NCI-H2029 treated with DMSO at 0.1 percent for 48 hours (cell line): ENCODE results near the gene PAMR1.

Source experiments
- DNase-seq: peaks from one replicate; lab custom pipeline; 2025; lab: John Stamatoyannopoulos, UW

The PAMR1 gene

DNA sequence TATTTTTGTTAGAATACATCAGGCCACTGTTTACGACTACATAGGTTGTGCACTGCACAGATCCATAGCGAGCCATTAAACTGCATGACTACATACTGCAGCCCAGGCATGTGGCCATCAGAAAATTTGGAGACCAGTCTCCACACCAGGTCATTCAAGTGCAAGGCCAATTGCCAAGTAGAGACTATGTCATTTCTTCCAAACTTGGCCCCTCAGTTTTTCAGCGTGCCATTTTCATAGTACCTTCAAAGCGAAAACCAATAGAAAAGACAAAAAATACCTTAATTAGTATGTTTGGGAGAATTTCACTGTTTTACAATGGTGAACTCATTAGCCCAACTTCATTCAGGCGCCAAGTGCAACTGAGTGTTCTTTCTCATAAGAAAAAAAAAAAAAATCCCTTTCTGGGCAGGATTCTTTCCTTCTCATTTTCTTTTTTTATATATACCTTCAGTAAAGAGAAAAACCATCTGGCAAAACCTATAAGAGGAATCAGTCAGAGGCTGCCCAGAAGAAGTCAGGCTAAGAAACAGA is 30.4 kb downstream of the PAMR1 start:
- no peak for DNase-seq

DNA sequence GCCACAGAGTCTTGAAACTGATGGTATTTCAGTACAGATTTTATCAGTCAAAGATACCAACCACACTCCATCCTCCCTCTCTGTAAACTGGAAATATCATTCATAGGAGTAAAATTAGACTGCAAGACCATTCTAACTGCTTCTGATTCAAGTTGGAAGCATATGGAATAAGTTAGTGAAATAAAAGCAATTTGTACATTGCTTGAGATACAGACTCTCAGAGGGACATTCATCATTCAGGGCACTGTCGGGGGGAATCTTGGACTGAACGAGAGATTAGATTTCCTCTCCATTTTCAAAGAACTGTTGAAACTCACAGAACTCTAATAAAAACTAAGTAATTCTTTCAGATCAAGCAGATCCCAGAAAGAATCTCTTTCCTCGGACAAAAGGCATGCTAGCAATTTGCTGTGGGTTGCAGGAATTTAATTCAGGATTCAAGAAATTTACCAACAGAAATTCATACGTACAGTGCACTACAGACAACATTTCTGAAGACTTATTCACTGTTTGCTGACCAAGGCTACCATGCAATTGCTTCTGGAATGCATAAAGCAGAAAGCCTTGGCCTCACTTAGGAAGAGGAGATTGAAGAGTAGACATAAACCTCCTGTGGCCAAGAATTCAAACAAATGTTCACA is 34.1 kb downstream of the PAMR1 start:
- DNase-seq, result no peak

DNA sequence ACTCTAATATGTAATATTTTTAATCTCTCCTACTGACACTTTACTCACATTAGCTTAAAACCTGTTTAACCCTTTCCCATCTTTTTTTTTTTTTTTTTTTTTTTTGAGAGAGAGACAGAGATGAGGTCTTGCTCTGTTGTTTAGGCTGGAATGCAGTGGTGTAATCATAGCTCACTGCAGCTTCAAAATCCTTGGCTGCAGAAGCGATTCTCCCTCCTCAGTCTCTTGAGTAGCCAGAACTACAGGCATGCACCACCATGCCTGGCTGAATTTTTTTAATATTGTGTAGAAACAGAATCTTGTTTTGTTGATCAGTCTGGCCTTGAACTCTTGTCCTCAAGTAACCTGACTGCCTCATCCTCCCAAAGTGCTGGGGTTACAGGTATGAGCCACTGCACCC is 37.3 kb downstream of the PAMR1 start:
- no peak for DNase-seq

DNA sequence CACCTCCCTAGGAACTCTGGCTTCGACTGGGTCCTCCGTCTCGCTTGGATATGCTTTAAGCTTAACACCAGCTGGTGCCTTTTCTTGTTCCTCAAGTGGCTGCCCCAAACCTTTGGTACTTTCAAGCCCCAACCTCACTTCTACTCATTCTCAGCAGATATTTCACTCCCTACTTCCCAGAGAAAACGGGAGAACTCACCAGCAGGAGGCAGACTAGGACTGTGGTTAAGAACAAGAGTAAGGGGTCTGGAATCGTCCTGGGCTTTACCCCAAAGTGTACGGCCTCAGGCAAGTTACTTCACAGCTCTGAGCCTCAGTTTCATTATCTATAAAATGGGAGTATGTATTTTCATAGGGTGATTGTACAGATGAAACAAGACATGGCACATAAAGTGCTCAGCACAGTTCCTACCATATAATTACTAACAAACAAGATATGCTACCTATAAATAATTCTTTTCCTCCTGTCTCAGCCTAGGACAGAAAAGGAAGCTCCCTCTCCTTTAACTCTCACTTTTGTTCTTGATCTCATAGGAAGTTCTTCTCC is 37.8 kb downstream of the PAMR1 start:
- no peak for DNase-seq

DNA sequence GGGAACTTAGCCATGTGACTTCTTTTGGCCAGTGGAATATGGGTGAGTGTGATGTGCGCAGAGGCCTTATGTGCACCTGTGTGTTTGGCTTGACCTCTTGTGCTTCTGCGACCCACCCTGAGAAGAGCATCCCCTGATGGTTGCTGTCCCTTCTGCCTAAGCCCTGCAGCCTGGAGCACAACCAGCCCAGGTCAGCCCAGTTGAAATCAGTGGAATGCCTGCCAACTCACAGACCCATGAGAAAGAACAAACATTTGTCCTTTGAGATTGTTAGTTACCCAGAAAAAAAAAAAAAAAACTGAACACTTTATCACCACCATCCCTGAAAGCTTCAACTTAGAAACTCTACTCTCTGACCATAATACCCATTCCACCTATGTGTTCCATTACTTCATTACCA is 38.5 kb downstream of the PAMR1 start:
- DNase-seq, result no peak

DNA sequence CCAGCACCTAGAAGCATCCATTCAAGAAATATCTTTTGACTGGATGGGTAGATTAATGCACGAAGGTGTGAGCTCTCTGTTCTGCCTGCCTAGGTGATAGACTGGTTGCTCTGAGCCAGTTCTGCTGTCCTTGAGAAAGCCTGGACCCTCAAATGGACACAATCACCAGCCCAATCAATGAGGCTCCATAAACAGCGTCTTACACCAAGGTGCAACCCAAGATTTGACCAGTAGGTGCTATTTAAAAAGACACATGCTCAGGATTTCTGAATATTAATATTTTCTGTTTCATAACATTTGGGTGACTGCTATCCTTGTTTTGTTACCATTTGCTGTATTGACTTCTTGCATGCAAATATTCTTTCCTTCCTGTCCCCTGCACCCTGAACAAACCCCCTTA is 39.0 kb downstream of the PAMR1 start:
- no peak for DNase-seq

DNA sequence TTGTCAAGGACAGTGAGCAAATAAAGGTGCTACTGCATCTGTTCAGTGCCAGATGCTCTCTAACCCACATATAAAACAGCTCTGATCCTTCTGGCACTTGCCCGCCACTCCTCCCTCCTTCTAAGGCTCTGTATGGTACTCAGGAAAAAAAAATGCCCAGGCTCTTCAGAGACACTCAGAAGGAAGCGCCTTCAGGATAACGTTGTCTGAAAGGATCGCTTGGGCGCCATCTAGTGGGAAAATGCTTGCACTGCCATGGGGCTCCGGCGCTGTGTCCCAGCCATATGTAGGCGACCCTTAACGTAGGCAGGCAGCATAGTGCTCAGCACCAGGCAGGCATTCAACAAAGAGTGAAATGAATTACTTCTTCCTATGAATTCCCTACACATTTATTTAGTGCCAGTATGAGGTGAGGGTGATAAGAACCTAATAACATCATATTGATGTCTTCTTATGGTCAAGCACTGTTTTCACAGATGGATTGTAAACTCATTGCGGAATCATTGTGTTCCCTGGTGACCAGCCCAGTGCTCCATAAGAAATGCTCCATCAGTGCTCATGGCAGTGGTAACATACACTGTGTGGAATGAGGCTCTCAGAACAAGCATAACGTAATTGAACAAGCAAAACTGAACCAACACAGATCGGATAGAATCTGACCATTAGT is 39.6 kb downstream of the PAMR1 start:
- DNase-seq, result peak; percentile 84

DNA sequence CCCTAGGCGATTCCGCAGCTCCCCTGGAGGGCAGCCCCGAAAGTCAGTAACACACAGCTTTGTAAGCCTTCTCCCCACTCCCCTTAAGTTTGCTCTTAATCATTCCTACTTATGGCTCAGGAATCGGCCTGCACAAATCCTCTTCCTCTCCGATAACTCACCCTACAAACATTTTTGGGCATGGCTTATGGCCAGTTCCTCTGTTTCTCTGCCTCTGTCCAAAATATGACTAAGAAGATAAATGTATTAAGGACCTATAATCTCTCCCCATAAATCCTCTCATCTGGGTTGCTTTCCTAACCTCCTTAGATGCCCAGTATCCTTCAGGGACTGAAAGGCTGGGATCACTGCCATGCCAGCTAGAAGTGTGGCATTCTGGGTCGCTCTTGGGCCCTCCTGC is 41.0 kb downstream of the PAMR1 start:
- no peak for DNase-seq

DNA sequence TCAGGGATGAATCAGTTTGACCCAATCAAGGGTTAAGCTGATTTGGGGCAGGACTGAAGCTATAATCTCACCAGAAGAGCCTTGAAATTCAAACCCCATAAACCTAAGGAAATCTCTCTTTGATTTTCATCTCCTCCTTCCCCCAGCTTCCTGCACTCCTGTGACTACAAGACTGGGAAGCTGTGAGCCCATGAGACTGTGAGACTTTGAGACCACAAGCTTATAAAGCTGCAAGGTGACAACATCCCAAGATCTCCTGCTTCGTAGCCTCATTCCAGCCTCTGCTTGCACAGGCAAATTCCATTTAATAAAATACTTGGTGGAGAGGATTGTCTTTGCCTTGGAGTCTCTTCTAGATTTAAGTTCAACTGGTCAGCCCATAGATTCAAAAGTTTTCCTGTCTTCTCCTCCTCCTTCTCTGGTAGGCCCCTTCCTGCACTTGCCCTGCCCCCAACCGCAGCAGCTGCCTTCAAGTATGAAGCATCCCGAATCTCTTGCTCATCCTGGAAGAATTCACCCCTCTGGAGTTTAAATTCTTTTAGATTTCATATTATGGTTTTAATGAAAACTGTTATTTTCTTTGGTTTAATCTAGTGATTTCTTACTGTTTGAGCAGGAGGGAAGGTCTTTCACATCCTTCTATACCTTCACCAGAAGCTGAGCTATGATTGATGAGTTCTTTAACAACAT is 42.1 kb downstream of the PAMR1 start:
- DNase-seq, result no peak

DNA sequence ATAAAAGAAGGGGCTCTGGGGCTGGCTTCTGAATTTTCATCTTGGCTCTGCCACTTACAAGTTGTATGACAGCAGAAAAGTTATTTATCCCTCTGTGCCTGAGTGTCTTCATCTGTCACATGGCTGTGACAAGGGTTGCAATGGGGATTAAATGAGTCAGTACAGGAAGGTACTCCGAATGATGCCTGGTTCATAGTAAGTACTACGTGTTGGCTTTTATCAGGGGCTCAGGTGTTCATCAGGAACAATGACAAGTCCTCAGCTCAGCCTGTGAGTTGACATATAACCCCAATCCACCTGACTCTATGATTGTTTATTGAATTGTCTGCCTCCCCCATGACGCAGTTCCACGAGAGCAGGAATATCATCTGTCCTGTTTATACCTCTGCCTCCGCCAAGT is 45.7 kb downstream of the PAMR1 start:
- DNase-seq, result no peak

DNA sequence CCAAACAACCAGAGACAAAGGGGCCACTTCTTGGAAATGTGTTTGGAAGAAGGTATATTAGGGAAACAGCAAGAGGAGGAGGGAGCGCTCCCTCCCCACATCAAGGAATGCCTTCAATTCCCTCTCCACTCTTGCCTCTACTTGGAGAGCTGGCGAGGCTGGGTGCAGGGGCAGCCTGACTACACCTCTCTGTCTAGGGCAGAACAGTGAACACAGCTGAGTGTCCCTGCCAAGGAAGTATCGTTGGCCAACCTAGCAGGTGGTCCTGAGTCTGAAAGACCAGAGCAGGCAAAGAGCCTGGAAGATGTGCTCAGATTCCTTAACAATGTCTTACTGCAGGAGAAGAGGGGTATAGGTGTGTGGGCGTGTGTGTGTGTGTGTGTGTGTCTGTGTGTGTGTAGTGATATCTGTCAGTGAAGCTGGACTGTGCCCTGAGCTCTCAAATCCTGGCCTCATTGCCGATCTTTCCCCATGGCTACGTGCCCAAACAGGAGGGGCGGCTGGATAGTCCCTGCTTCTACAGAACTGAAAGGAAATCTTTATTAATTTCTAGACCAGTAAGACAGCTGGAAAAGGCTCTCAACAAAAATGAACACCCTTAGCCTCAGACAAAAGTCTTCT is 46.8 kb downstream of the PAMR1 start:
- no peak for DNase-seq

DNA sequence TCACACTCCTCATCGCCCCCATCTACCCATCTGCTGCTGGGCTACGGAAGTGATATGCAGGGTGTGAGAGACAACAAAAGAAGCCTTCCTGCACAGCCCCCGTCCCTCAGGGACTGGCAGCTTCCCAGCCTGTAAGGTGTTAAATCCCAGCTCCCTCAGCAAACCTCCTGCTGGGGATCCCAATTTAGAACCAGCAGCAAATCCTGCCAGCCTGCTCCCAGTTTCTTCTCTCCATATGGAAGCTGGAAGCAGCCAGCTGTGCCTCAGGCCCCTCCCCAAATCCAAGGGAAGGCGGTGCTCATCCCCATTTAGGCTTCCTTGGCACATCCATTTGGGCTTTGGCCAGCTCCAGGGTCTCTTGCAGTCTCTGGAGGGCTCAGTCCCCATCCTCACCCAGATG is 47.5 kb downstream of the PAMR1 start:
- no peak for DNase-seq

DNA sequence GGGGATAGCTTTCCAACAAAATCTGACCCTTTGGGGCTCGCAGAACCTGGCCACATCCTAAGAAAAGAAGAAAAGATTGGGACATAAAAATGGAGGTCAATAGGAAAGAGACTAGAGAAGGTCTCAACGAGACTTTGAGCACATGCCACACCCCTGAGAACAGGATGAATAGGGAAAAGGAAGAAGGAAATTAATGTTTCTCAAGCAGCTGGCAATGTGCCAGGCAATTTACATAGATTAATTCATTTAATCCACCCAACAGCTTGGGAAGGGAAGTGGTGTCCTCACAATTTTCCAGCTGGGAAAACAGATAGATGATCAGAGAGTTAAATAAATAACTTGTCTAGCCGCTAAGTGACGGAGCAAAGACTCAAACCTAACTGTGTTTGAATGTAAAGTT is 50.7 kb downstream of the PAMR1 start:
- no peak for DNase-seq

DNA sequence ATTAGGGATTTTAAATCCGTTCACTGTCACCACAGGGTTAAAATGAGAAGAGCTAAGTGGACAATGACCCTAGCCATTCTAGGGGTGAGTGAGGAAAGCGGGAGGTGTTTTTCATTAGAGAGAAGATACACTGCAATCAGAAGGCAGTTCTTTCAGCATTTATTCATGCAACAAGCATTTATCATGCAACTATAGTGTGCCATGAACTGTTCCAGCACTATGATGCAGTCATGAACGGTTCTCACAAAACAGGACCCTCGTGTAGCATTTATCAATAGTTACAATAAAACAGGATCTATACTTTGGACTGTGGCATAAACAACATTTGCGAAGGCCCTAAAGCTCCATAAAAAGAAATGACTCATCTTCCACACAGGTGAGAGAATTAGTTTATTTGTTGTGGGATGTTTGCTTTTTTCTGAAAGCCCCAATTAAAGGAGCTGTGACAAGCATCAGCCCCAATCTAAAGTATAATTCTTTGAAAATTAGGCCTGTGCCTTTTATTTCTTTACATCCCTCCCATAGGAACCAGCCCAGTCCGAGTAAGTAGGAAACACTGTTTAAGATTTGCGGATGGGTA is 51.5 kb downstream of the PAMR1 start:
- DNase-seq, result no peak

DNA sequence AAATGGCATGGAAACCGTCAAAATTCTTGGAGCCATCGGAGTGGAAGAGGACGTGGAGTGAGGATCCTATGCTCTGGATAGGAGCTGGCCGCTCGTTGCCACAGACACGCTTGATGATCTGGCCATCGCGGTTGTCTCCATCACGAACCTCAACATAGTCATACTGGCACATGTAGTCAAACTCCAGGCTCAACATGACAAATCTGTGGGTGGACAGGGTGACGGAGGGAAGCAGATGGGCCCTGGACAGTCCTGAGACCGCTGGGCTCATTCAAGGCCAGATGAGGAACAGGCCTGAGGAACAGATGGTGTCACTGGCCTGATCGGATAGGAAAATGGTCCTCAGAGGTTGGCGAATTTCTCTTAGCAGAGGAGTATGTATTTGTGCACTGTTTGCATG is 54.8 kb downstream of the PAMR1 start:
- DNase-seq, result no peak

DNA sequence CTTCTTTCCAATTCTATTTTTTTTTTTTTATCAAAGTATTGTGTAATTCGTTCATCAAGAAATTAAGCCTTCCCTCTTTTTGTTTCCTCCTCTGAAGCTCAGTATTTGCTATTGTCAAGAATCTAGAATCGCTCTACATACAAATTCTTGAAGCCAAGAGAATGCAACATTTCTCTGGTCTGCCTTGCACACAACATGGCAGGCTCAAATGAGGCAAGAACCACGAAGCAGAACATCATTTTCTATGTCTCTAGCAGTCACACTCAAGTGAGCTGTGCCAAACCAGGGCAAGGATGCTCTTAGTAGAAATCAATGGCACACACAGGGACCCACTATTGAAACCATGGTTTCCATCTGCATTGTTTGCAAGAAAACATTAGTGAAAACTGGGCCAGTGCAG is 59.4 kb downstream of the PAMR1 start:
- no peak for DNase-seq

DNA sequence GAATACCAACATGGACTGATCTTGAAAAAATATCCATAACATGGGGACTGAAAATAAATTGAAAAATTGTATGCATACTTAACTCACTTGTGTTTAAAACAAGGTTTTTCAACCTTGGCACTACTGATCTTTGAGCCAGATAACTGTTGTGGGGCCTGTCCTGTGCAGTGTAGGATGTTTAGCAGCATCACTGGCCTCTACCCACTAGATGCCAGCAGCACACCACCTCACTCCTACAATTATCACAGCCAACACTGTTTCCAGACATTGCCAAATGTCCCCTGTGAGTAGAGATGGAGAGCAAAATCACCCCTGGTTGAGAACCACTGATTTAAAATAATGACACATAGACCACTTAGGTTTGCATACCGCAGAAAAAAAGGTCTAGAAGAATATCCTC is 61.1 kb downstream of the PAMR1 start:
- no peak for DNase-seq

DNA sequence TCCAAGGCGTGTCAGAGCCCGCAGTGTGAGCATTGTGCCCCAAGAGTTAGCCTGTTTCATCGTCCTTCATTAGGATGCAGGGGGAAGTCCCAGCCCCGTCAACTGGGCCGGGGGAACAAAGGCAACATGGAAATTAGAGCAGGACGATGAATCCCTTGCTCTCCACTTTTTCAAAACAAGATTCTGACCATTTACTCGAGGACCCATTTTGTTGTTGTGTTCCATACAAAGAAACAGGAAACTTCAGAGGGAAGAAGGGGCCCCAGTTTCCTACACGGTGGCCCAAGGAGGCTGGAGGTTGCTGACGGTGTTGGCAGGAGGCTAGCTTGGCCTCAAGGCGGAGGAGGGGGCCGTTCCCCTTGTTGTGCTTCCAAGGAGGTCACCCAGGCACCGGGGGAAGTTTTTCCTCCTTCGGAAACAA is 62.1 kb downstream of the PAMR1 start:
- DNase-seq, result no peak

DNA sequence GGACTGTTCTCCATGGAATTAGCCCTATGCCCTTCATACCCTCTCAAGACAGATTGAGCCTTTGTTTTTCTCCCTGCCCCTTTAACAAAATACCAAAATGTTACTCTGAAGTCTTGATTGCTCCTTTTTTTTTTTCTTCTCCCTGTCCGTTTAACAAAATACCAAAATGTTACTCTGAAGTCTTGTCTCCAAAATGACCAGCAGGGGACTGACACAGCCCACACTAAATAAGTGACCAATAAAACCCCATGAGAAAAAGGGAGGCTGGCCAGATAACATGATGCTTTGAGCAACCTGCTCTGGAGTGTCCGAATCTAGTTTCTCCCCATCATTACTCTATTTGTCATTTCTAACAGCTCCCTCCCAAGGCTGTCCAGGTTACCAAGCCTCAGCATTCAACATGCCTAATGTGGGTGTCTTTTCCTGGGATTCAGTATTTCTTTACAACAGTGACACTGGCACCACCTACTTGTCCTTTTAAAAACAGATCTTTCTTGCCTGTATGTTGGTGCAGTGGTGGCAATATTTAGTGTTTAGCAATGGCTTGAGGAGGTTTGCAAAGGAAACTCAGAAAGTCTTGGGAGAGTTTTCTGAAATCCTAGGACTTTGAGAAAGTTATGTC is 63.4 kb downstream of the PAMR1 start:
- DNase-seq, result no peak

DNA sequence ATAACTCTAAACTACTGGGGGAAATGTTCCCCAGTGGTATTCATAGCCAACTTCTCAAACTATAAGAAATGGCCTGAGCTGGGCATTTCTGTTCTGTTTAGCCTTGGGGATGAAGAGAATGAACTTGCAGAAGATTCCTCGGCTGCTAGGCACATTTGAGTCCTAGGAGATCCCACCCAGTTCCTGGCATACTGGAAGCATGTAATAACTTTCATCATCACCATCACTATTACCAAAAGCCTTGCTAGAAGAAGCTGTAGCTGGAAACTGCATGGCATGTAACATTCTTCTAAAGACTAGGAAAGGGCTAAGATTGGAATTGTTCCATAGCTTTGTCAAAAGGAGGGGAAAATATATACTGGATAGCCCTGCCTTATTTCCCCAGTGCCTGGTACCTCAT is 65.9 kb downstream of the PAMR1 start:
- no peak for DNase-seq

DNA sequence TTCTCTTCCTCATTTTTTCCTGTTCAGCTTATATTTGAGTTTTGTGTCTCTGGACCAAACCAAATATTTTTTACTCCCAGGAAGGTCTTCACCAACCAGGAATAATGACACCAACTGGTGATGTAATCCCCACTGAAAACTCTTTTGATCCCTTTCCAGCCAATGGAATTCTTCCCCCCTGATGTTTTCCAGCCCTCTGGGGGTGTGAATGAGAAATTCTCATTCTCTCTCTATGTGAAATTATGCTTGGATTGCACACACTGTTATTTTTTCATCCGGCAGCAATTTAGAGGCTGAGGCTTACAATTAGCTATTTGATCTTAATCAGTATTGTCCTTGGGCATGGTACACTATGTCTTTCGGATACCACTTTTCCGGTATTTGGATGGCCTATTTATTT is 66.6 kb downstream of the PAMR1 start:
- DNase-seq, result no peak

DNA sequence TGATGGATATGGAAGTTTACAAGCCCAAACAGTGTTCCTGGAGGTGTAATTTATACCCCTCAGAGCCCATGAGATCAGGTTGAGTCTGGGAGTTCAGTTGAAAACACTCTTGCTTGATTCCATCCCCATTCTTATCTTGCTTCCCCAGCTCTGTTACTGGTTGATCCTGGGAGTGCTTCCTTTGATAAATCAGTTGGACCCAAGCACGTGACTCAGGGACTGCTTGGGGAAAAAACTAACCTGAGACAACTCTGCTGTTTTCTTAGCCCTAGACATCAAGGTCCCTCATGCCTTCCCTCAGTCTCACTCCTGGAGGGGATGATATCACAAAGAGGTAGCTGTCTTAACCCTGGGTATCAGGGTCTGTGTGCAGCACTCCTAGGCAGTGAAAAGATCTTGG is 71.1 kb downstream of the PAMR1 start:
- DNase-seq, result no peak
